HepG2 (cell line): ENCODE measurements around the gene BZW1. TPM values are rescaled to one million over a fixed set of nuclear protein-coding genes. Genes with fewer than 3 reads are reported as not detected.

Experiments used
- CHD2 ChIP-seq: IDR thresholded peaks from 2 replicates; pipeline ENCODE4 v1.6.1; 2011; ENCODE audit warnings: low read depth, low read length, improper control_type of control experiment
- IRF2 ChIP-seq: IDR thresholded peaks from 2 replicates; pipeline ENCODE4 v1.6.1; 2018; ENCODE audit warnings: missing genetic modification reagents, missing compliant biosample characterization
- KLF15 ChIP-seq: sonication (generic); formaldehyde crosslinking; IDR thresholded peaks from 2 replicates; pipeline ENCODE4 v1.8.1; 2023; ENCODE audit warnings: borderline replicate concordance, mild to moderate bottlenecking, inconsistent platforms, missing genetic modification reagents, mixed read lengths
- NONO ChIP-seq, 2 experiments: fragments of 450-650 bp in 1 of 2; sonication (generic) in 1 of 2; formaldehyde crosslinking in 1 of 2; IDR thresholded peaks in 1 of 2; conservative IDR thresholded peaks in 1 of 2; 2 replicates each; pipeline versions ENCODE4 v1.6.1 to v1.8.0; 2017 to 2022; ENCODE audit warnings: mild to moderate bottlenecking in 1 of 2, missing genetic modification reagents in 1 of 2, moderate library complexity in 1 of 2
- TIGD3 ChIP-seq: sonication (generic); formaldehyde crosslinking; IDR thresholded peaks from 2 replicates; pipeline ENCODE4 v1.5.1; 2020; ENCODE audit warnings: mild to moderate bottlenecking, missing genetic modification reagents, borderline replicate concordance
- UBTF ChIP-seq: sonication (generic); formaldehyde crosslinking; IDR thresholded peaks from 2 replicates; pipeline ENCODE4 v1.4.0; 2020; ENCODE audit warnings: mild to moderate bottlenecking, missing genetic modification reagents
- ZNF20 ChIP-seq: sonication (generic); formaldehyde crosslinking; IDR thresholded peaks from 2 replicates; pipeline ENCODE4 v1.4.0; 2020; ENCODE audit warnings: mild to moderate bottlenecking, moderate library complexity, missing genetic modification reagents
- polyA plus RNA-seq, 8 experiments: library from polyadenylated mRNA; depleted of rRNA in 3 of 8; stranded (reverse) in 7 of 8; unstranded in 1 of 8; fragments of >200 nt; fragmentation: Illumina TruSeq in 4 of 8; extraction: Trizol in 4 of 8; gene quantifications; 2 replicates each; pipeline versions ENCODE4 v1.2.1 to v1.2.3, GENCODE V29; 2011 to 2016; ENCODE audit warnings: low read depth in 4 of 8, missing spikeins in 1 of 8, mixed read lengths in 1 of 8; ENCODE audit not compliant: insufficient read depth in 1 of 8
- total RNA-seq, 5 experiments: library from RNA; depleted of rRNA; stranded (reverse); fragments of >200 nt; fragmentation: Illumina TruSeq; extraction: Trizol; gene quantifications; 2 replicates each; pipeline ENCODE4 v1.2.3, GENCODE V29; 2016; ENCODE audit warnings: low read depth in 1 of 5
- TF ChIP-seq, protein P1 (sequence below): sonication (generic); formaldehyde crosslinking; IDR thresholded peaks from 2 replicates; pipeline ENCODE4 v1.5.0; 2020; ENCODE audit warnings: mild to moderate bottlenecking, missing genetic modification reagents, borderline replicate concordance
- TF ChIP-seq, protein P2 (sequence below): IDR thresholded peaks from 2 replicates; pipeline ENCODE4 v1.6.1; 2012; ENCODE audit warnings: low read length, improper control_type of control experiment
- TF ChIP-seq, protein P3 (sequence below): sonication (generic); formaldehyde crosslinking; IDR thresholded peaks from 2 replicates; pipeline ENCODE4 v1.4.0; 2020; ENCODE audit warnings: missing genetic modification reagents, mild to moderate bottlenecking, borderline replicate concordance
- TF ChIP-seq, protein P4 (sequence below): sonication (generic); formaldehyde crosslinking; IDR thresholded peaks from 2 replicates; pipeline ENCODE4 v1.4.0; 2020; ENCODE audit warnings: missing genetic modification reagents

Gene BZW1
- total and polyA plus RNA-seq, 2 of the 13 experiments (the other 11 are each of a cell fraction or from before 2014, with no cell fraction given) = 106 to 384 TPM

DNA sequence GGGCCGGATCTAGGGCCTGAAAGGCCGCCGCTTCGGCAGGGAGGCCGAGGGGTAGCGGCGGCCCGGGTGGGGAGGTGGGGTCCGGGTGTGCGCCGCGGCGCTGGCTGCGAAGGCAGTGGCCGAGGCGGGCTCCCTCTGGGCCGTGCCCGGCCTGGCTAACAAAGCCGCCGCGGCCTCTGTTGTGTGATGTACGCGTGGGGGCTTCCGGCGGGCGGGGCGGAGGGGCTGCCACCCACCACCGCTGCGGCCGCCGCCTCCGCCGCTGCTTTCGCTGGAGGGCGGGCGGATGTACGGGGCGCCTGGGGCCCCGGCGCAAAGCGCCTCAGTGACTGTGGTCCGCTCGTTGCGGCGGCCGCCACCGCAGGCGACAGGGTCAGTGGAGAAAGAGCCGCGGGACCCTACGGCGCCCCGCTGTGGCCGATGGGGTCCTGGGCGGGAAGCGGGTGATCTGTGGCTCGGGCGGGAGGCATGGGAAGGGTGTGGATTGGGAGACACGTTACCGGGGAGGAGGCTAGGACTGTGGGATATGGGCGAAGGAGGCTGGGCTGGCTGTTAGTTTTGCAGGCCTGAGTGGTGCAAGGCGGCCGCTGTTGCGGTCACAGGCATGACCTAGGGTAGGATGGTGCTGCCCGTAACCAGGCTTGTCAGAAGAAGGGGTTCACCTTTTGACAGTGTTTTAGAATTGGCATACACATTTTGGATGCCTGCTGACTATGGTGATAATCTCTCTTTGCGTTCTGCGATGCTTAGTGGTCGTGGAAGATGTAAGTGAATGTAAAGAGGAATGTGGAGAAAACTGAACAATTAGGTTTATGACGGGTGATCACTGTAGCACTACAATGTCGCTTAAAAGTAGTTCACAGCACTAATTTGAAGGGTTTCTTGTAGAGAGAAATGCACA, 662 bp downstream of the BZW1 start (continued):
- TF ChIP-seq, protein P1, sequence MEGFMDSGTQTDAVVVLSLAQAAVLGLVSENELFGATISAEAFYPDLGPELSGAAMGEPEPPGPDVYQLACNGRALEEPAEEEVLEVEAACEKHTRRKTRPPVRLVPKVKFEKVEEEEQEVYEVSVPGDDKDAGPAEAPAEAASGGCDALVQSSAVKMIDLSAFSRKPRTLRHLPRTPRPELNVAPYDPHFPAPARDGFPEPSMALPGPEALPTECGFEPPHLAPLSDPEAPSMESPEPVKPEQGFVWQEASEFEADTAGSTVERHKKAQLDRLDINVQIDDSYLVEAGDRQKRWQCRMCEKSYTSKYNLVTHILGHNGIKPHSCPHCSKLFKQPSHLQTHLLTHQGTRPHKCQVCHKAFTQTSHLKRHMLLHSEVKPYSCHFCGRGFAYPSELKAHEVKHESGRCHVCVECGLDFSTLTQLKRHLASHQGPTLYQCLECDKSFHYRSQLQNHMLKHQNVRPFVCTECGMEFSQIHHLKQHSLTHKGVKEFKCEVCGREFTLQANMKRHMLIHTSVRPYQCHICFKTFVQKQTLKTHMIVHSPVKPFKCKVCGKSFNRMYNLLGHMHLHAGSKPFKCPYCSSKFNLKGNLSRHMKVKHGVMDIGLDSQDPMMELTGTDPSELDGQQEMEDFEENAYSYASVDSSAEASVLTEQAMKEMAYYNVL (CRISPR knock-in tag) = peak; percentile 72; the same call in 1 of the 2 replicates
- TF ChIP-seq ZNF20 (CRISPR knock-in tag) (peak; percentile 63; the same call in 1 of the 2 replicates), NONO (IDR thresholded peaks at IDR 0.05) (no peak), NONO (CRISPR knock-in tag; conservative IDR thresholded peaks at IDR 0.05) (peak; percentile 75; the same call in 1 of the 2 replicates), IRF2 (CRISPR knock-in tag) (0 out of 2 replicates have a peak, but pooled peaks have one; percentile 20), TIGD3 (CRISPR knock-in tag) (0 out of 2 replicates have a peak, but pooled peaks have one; percentile 46), CHD2 (peak; percentile 30; the same call in 1 of the 2 replicates), KLF15 (CRISPR knock-in tag) (0 out of 2 replicates have a peak, but pooled peaks have one; percentile 18), UBTF (CRISPR knock-in tag) (peak; percentile 96)
- TF ChIP-seq, protein P2, sequence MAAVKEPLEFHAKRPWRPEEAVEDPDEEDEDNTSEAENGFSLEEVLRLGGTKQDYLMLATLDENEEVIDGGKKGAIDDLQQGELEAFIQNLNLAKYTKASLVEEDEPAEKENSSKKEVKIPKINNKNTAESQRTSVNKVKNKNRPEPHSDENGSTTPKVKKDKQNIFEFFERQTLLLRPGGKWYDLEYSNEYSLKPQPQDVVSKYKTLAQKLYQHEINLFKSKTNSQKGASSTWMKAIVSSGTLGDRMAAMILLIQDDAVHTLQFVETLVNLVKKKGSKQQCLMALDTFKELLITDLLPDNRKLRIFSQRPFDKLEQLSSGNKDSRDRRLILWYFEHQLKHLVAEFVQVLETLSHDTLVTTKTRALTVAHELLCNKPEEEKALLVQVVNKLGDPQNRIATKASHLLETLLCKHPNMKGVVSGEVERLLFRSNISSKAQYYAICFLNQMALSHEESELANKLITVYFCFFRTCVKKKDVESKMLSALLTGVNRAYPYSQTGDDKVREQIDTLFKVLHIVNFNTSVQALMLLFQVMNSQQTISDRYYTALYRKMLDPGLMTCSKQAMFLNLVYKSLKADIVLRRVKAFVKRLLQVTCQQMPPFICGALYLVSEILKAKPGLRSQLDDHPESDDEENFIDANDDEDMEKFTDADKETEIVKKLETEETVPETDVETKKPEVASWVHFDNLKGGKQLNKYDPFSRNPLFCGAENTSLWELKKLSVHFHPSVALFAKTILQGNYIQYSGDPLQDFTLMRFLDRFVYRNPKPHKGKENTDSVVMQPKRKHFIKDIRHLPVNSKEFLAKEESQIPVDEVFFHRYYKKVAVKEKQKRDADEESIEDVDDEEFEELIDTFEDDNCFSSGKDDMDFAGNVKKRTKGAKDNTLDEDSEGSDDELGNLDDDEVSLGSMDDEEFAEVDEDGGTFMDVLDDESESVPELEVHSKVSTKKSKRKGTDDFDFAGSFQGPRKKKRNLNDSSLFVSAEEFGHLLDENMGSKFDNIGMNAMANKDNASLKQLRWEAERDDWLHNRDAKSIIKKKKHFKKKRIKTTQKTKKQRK = no peak
- TF ChIP-seq, protein P3, sequence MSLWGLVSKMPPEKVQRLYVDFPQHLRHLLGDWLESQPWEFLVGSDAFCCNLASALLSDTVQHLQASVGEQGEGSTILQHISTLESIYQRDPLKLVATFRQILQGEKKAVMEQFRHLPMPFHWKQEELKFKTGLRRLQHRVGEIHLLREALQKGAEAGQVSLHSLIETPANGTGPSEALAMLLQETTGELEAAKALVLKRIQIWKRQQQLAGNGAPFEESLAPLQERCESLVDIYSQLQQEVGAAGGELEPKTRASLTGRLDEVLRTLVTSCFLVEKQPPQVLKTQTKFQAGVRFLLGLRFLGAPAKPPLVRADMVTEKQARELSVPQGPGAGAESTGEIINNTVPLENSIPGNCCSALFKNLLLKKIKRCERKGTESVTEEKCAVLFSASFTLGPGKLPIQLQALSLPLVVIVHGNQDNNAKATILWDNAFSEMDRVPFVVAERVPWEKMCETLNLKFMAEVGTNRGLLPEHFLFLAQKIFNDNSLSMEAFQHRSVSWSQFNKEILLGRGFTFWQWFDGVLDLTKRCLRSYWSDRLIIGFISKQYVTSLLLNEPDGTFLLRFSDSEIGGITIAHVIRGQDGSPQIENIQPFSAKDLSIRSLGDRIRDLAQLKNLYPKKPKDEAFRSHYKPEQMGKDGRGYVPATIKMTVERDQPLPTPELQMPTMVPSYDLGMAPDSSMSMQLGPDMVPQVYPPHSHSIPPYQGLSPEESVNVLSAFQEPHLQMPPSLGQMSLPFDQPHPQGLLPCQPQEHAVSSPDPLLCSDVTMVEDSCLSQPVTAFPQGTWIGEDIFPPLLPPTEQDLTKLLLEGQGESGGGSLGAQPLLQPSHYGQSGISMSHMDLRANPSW (CRISPR knock-in tag) = 0 out of 2 replicates have a peak, but pooled peaks have one; percentile 51
- TF ChIP-seq, protein P4, sequence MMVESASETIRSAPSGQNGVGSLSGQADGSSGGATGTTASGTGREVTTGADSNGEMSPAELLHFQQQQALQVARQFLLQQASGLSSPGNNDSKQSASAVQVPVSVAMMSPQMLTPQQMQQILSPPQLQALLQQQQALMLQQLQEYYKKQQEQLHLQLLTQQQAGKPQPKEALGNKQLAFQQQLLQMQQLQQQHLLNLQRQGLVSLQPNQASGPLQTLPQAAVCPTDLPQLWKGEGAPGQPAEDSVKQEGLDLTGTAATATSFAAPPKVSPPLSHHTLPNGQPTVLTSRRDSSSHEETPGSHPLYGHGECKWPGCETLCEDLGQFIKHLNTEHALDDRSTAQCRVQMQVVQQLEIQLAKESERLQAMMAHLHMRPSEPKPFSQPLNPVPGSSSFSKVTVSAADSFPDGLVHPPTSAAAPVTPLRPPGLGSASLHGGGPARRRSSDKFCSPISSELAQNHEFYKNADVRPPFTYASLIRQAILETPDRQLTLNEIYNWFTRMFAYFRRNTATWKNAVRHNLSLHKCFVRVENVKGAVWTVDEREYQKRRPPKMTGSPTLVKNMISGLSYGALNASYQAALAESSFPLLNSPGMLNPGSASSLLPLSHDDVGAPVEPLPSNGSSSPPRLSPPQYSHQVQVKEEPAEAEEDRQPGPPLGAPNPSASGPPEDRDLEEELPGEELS = peak; percentile 19; the same call in 1 of the 2 replicates
